Umbilical cord (tissue), 2 donors: ENCODE results near the gene ARF1. TPM values are rescaled to one million over a fixed set of nuclear protein-coding genes. Genes with fewer than 3 reads are reported as not detected.

Experiments used
- DNase-seq: peaks from one replicate; pipeline ENCODE4 v3.0.0-alpha.2; 2015; ENCODE audit warnings: low spot score
- total RNA-seq: library from RNA; depleted of rRNA; stranded (reverse); fragments of >200 nt; gene quantifications from one replicate; pipeline ENCODE4 v1.2.3, GENCODE V29; 2014; ENCODE audit warnings: low replicate concordance; ENCODE audit not compliant: insufficient read depth

The ARF1 gene
- total RNA-seq, 1 donor from 2014 or later: 159 TPM

DNA sequence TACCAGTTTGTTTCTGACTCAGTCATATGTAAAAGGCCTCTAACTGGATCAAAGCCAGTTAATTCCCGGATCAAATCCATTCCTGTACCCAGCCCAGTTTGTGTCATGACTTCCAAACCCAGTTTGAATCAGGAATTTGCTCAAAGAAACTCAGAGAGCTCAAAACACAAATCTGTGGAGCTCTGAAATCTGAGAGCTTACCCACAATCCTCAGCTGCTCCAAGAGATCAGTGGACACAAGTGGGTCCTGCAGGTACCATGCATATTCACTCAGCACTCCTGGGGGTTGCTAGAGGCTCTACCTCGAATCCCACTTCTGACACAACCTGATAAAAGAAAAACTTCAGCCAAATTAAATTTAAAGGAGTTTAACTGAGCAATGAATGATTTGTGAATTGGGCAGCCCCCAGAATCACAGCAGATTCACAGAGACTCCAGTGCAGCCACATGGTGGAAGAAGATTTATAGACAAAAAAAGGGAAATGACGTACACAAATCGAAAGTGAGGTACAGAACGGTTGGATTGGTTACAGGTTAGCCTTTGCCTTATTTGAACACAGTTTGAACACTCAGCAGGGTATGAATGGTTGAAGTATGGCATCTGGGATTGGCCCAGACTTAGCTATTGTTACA is 38.5 kb downstream of the ARF1 start:
- DNase-seq: peak; percentile 80

DNA sequence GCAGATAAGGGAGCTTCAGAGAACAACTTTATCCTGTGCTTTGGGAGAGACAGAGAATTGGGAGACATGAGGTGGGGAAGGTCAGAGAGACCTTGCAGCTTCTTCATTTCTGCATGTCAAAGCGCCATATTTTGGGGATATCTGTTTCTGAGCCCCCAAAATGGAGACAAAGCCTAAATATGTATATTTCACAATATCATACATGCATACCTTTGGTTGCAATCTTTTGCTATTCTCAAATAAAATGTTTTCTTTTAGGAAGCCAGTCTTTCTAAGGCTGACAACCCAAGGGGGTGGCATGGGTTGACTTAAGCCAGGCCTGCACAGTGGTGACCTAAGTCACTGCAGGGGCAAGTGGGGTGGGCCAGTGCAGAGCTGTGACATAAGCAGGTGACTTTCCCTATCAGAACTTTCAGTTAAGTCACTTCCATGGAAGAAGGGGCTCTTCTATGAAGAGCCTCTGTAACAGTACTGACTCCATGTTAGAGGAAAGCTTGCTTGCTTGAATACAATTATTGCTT is 40.5 kb downstream of the ARF1 start:
- DNase-seq: no peak

DNA sequence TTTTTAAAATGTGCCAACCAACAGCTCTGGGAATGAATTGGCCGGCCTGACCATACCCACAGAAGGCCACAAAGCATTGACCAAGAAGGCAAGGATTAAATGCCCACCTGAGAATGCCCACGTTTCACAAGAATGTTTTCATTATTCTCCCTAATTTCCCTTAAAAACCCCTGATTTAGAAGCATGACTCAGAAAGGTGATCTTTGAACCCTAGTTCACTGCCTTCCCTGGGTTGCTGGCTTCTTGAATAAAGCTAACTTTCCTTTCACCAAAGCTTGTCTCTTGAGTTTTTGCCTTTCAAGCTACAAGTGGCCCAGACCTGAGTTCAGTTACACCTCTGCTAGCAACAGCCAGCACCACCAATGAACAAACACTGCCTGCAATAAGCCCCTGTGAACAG is 41.0 kb downstream of the ARF1 start:
- DNase-seq: no peak

DNA sequence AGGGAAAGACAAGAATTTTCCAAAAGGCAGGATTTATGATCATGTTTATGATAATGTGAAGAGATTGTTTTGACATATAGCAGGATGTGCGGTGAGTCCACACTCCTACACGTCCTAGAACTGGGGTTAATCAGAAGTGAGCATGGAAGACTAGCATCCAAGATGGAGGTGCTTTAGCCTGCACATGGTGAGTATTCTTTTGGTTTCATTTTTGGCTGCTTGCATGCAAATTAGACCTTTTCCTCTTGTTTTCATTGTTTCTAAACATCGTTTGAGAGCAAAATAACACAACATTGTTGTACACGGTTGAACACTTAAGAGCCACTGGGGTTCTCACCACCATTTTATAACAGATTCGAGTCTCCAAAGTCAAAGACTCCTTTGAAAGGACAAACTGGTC is 42.7 kb downstream of the ARF1 start:
- no peak for DNase-seq

DNA sequence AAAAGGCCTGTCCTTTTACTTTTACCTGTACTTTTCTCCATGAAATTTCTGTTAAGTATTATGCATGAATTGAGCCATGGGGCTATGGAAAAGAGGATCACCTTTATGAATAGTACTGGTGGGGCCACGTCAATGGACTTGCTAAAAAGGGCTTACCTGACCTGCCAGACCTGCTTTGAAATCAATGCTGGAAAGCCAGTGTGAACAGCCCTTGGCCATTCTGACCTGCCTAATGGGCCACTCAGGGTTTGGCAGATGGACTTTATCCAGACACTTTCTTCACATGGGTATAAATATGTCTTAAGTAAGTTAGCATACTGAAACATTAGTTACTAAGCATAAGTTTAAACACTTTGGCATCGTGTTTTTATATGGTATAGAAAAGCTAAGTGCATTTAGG is 49.3 kb downstream of the ARF1 start:
- DNase-seq: no peak

DNA sequence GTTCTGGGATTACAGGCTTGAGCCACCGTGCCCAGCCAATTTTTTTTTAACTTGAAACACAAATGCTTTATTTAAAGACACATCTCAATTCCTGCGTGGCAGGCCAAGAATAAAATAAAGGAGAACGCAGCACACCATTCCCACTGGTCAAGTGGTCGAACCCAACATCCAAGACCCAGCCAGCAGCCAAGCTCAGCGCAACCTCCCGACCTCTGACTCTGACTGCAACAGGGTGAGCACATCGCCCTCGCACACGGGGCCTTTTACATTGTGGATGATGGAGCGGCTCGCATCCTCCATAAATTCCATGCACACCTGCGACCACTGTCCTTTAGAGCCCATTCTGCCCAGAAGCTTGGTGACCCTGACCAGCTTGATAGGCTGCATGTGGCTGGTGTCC is 52.1 kb downstream of the ARF1 start:
- DNase-seq: no peak

DNA sequence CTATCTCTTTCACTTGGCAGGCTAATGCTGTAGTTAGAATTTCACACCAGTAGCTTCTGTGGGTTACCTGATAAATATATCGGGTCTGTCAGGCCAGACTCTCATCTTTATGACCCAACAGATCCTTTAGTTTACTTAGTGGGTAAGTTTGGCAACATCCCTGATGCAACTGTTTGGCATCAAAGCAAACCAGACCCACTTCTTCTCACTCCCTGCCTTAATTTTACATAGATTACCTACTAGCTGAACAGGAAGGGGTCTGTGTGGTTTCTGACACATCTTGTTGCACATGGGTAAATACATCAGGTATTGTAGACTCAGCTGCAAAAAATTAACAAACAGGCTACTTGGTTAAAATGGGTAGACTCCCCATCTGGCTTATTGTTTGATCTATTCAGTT is 54.4 kb downstream of the ARF1 start:
- no peak for DNase-seq

DNA sequence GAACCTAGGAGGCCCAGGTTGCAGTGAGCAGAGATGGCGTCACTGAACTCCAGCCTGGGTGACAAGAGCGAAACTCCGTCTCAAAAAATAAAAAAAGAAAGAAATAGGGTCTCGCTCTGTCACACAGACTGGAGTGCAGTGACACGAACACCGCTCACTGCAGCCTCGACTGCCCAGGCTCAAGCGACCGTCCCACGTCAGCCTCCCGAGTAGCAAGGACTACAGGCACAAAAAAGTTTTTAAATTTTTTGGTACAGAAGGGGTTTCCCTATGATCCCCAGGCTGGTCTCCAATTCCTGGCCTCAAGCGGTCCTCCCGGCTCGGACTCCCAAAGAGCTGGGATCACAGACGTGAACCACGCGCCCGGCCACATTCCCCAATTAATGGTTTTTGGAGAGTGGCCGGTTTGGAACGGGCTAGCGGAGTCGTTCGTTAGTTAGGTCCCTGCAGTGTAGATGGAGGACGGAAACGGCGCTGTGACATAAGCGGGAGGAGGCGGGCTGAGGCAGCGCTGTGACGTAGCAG is 57.0 kb downstream of the ARF1 start:
- no peak for DNase-seq

DNA sequence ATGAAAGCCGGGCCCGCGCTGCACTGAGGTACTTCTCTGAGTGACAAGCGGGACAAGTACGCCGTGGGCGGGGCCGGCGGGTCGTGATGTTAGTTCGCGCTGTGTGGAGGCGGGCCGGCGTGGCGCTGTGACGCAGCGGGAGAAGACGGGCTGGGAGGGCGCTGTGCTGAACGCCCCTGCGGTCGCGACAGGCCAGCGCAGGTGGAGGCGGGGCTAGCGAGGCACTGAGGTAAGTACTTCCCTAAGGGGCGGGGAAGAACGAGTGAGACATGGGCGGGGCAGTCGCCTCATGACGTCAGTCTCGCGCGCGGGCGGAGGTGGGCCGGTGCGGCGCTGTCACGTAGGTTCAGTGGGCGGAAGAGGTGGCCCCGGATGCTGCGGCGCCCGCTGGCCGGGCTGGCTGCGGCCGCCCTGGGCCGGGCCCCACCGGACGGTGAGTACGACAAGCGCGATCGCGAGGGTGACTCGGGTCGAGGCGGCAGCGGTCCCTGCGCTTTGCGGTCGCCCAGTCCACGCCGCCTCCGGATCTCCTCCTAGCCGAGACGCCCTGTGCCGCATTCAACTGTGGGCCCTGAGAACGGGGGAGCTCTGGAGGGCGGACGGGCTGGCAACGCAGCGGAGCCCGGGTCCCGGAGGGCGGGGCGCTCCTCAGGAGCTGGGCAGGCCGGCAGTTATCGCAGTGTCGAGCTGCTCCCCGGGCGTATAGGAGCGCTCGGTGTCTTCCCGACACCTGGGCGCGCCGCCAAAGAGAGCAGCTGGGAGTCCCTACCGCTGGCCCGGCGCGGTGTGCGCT is 57.6 kb downstream of the ARF1 start, which contains the start of gene GUK1:
GUK1 (plus strand) TSS at position 349 of the 793 bp plus-strand sequence; CDS start at position 373, 24 bp downstream.
- DNase-seq: peak; percentile 99

DNA sequence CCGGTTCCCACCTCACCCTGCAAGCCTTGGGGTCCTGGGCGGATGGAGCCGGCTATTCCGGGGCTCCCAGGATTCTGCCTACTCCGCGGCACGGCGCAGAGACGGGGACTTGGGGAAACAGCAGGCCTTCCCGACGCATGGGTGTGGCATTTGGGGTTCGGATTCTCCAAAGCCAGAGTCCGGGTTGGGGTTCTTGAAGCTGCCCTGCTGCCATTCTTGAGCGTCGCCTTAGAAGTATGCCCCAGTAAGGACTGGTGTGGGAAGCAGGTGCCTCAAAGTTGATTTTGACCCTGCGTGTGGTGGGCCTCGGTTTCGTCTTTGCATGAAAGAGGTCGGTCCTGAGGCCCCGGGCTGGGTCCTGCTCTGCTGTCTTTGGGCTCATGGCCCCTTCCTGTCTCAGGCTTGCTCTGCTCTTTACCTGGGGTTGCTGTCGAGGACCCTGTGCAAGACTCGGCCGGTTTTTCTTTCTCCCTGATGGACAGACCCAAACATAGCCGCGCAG is 58.3 kb downstream of the ARF1 start:
- no peak for DNase-seq

DNA sequence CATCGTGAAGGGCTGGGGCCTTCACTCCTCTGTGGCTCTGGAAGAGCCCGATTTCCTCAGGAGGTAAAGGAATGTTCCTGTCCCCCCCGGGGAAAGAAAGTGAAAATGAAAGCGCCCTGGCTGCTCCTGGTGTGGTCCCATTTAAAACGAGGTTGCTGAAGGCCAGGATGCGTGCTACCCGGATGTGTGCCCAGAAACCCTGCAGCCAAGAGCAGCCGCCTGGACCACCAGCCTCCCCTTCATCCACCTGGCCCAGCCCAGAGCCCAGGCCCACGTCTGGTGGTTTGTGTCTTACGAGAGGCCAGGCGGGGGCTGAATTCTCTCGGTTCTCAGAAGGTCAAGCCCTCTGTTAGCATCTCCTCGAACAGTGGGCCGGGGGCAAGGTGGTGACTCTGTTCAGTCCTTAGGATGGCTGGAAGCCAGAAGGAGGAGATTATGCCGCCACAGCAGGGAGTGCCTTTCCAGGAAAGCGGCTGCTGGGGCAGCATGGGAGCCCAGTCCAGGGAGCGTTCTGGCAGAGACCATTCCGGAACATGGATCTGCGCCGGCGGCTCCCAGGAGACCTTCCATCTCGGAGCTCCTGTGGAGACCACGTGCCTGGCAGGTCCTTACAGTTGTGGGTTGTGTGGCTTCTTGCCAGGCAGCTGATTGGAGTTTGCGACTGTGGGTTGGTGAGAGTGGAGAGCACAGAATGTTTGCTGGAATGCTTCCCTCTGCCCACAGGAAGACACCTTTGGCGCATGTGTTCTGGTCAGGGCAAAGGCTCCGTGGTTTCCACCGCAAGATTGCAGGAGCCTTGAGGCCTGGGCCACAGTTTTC is 58.9 kb downstream of the ARF1 start:
- DNase-seq: no peak

DNA sequence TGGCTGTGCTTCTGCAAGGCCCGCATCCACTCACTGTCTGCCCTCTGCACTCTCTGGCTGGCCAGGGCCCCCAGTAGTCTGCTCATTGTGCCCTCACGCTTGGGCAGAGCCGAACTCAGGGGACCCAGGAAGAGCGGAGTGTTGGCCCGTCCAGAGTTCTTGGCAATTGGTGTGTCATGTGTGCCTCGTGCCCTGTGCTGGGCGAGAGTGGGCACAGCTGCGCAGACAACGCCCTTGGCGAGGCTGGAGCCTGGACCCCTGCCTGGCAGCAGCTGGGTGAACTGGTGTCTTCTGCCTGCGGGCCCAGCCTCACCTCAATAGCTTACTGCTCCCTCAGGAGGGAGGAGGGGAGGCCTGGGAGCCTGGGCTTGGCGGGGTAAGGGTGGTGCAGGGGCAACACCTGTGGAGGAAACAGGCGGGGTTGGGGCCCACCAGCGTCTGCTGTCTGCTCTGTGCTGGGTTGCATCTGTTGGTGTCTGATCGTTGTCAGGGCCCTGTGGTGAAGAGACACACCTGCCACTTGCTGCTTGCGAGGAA is 59.7 kb downstream of the ARF1 start:
- no peak for DNase-seq

DNA sequence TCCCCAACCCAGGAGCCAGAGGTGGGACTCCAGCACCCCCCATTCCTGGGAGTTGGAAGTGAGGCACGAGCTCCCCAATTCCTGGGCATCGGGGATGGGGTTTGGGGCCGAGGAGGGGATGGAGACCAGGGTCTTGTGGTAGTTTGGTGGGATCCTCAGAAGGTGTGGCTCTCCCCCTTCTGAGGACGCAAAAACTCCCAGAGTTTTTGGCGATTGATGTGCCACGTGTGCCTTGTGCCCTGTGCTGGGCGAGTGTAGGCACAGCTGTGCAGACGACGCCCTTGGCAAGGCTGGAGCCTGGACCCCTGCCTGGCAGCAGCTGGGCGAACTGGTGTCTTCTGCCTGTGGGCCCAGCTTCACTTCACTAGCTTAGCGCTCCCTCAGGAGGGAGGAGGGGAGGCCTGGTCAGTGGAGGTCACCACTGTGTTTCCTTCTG is 60.2 kb downstream of the ARF1 start:
- no peak for DNase-seq

DNA sequence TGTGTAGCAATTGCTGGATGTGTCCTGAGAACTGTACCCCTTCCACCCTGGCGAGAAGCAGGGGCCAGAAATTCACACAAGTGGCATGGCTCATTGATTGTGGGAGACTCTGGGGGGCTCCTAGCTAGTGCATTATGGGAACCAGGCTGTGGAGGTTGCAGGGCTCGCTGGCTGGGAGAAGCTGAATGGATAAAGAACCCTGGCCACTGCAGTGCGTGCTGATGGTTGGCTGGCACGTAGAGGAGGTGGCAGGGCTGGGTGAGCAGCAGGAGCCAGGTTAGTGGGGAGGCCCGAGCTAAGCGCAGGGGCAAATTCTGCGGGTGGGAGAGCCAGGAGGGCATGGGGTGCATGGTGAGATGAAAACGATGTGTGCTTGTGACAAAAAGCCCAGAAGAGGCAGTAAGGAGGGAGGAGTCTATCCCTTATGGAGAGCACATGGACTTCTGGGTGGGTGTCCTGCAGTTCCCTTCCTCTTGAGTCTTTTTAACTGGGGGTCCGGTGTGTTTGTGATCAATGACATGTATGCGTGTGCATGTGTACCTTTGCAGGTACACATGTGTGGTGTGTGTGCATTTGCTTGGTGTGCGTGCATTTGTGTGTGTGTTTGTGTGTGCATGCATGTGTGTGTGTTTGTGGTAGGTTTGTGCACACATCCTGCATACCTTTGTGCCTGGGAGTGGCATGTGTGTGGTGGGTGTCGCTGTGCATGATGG is 61.1 kb downstream of the ARF1 start:
- no peak for DNase-seq

DNA sequence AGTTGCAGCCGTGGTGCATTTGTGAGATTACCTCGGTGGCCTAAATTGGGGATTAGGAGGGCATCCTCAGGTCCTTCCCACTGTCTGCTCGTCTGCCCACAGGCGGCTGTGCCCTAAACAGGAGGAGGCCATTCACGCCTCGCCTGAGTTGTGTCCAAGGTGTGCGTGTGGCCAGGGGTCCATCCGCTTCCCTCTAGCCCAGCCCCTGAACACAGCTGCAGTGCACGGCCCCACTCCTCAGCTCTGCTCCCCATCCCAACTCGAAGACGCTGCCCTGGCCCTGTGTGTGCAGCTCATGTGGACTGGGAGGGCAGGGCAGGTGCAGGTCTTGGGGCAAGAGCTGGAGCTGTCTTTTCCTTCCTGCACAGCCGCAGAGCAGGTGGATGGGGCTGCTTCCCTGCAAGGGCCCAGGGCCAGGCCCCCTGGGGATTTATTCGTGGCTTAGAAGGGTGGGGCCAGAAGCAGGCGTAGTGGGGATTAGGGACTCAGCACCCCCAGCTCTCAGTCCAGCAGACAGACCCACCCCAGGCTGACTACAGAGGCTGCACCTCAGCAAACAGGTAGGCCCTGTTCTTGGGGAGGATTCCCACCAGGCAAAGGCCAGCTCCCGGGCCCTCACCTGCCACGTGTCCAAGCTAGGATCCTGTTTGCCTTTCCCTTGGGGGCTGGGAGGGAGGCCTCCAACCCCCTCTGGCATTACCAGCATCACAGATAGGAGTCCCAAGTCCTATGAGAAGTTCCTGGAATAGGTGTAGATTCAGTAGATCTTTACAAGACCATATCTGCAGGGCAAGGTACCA is 61.9 kb downstream of the ARF1 start:
- no peak for DNase-seq

DNA sequence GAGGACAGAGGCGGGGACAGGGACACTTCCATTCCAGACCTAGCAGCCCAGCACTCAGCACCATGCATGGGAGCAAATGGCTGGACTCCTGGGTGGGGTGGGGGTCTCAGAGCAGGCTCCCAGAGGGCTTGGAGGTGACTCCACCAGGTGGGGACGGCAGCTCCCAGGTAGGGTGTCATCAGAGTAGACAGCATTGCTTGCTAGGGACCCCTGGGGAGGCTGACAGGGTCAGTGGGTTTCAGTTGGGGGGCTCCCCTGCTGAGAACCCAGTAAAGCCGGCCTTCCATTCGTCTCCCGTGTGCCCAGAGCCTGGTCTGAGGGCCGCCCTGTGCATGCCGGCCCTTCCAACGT is 62.5 kb downstream of the ARF1 start:
- DNase-seq: no peak

DNA sequence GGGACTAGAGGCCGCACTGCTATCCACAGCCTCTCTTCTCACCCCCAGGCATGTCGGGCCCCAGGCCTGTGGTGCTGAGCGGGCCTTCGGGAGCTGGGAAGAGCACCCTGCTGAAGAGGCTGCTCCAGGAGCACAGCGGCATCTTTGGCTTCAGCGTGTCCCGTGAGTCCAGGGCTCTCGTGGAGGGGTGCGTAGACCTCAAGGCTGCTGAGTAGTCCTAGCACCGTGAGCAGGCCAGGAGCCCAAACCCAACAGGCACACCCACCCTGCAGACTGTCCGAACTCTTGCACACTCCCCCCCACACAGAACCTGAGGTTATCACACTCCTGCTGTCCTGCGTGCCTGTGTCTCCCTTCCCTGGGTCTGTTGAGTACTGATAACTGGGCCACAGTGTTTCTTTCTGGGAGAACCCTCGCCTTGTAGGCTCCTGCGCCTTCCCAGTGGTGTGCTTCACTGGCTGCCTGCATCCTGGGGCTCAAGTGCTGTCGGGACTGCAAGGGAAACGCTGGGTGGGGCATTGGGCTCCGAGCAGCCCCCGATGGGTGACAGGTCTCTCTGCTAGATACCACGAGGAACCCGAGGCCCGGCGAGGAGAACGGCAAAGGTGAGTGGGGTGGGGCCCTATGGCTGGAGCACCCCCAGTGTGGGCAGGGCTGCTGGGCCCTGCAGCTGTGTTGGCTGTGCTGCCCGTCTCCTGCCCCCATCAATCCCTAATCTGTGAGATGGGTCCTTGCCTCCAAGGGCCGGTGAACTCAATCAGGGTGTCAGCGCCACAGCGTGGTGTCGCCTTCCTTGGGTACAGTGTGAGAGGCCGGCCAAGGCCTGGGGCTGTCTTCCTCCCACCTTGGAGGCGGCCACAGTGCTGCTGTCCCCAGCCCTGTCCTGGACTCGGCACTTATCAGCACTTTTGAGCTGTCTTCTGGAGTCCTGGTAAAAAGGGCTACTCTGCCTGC is 63.2 kb downstream of the ARF1 start:
- DNase-seq: no peak

DNA sequence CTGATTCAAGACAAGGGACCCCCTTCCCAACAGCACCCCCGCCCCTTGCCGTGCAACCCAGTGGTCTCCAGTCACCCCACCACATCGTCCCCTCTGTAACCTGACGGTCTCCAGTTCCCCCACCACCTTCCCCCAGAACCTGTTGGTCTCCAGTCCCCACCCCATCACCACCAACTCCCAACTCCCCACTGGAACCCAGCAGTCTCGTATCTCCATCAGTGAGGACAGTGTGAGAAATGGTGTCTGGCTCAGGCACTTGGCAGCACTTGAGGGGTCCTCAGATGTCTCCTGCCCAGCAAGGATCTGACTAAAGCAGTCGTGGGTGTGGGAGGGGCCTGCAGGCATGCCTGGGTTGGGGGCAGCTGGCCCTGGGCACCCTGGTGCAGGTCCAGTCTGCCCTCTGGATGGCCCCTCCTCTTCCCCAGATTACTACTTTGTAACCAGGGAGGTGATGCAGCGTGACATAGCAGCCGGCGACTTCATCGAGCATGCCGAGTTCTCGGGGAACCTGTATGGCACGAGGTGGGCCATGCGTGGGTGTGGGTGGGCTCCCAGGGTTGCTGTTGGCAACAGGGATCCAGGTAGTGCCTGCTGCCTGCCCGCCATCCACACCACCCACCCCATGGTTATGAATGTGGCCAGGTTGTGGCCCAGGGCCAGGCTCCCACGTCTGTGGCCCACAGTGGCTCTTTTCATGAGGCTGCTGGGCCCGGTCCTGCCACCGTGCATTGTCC is 64.1 kb downstream of the ARF1 start:
- DNase-seq: no peak
